Measurements from ENCODE around the gene ABCG2.

- TF ChIP-seq, protein P1, sequence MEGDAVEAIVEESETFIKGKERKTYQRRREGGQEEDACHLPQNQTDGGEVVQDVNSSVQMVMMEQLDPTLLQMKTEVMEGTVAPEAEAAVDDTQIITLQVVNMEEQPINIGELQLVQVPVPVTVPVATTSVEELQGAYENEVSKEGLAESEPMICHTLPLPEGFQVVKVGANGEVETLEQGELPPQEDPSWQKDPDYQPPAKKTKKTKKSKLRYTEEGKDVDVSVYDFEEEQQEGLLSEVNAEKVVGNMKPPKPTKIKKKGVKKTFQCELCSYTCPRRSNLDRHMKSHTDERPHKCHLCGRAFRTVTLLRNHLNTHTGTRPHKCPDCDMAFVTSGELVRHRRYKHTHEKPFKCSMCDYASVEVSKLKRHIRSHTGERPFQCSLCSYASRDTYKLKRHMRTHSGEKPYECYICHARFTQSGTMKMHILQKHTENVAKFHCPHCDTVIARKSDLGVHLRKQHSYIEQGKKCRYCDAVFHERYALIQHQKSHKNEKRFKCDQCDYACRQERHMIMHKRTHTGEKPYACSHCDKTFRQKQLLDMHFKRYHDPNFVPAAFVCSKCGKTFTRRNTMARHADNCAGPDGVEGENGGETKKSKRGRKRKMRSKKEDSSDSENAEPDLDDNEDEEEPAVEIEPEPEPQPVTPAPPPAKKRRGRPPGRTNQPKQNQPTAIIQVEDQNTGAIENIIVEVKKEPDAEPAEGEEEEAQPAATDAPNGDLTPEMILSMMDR (IDR thresholded peaks at IDR 0.05; ENCODE audit: control extremely low read depth in 1 of 3, insufficient read depth in 1 of 3, low read depth in 1 of 3, low read length in 3 of 3) = no peak
- no peak for TF ChIP-seq GTF2F1 (IDR thresholded peaks at IDR 0.05; ENCODE audit: borderline replicate concordance, low read depth, low read length)
- TF ChIP-seq MAFK (IDR thresholded peaks at IDR 0.05; ENCODE audit: low read depth, low read length) = no peak
- TF ChIP-seq CHD2 (IDR thresholded peaks at IDR 0.05; ENCODE audit: low read length) = no peak
- TF ChIP-seq TCF12 (IDR thresholded peaks at IDR 0.05; ENCODE audit: low read depth, low read length) = no peak
- no peak for TF ChIP-seq ATF3 (IDR thresholded peaks at IDR 0.05; ENCODE audit: insufficient read depth, low read depth, low read length)
- TF ChIP-seq POLR2A (IDR thresholded peaks at IDR 0.05; ENCODE audit: control extremely low read depth in 1 of 2, low read depth in 2 of 2, low read length in 2 of 2) = no peak
- no peak for TF ChIP-seq SUZ12 (IDR thresholded peaks at IDR 0.05; ENCODE audit: low read length)
- TF ChIP-seq MAX (IDR thresholded peaks at IDR 0.05) = no peak
- TF ChIP-seq EZH2 (IDR thresholded peaks at IDR 0.05; ENCODE audit: low read depth, low read length, severe bottlenecking) = no peak
- no peak for TF ChIP-seq KDM1A (IDR thresholded peaks at IDR 0.05; ENCODE audit: borderline replicate concordance, low read length)
- TF ChIP-seq, protein P2, sequence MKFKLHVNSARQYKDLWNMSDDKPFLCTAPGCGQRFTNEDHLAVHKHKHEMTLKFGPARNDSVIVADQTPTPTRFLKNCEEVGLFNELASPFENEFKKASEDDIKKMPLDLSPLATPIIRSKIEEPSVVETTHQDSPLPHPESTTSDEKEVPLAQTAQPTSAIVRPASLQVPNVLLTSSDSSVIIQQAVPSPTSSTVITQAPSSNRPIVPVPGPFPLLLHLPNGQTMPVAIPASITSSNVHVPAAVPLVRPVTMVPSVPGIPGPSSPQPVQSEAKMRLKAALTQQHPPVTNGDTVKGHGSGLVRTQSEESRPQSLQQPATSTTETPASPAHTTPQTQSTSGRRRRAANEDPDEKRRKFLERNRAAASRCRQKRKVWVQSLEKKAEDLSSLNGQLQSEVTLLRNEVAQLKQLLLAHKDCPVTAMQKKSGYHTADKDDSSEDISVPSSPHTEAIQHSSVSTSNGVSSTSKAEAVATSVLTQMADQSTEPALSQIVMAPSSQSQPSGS (IDR thresholded peaks at IDR 0.05; ENCODE audit: low read length) = no peak
- no peak for TF ChIP-seq JUND (IDR thresholded peaks at IDR 0.05; ENCODE audit: low read length)
- TF ChIP-seq CHD1 (IDR thresholded peaks at IDR 0.05; ENCODE audit: low read depth, low read length) = no peak
Observed at GRCh38 chr4:88196013-88196365, 37.5 kb upstream of the ABCG2 start.
